ENCODE measurements around the gene PELO. TPM values are rescaled to one million over a fixed set of nuclear protein-coding genes. Genes with fewer than 3 reads are reported as not detected.

Gene PELO
- total RNA-seq, 1 donor from 2014 or later = 11.8 TPM

DNA sequence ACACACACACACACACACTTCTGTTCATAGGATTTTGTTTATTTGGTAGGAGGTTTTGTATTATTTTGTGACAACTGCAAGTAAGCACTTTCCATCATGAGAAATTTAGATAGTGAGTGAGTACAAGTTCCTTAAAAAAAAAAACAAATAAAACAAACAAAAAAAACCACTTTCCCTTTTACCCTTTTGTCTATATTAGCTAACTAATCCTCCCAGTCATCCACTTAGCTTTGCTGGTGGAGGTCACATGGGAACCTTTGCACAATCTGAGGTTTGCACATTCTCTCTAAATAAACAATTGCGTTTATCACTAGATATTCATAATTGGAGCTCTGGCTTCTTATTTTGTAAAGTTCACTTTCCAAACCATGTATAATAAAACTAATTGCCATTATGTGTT lies 6.8 kb downstream of the PELO start:
- peaks cover 29% of the 10 kb centered on the region for H3K4me1 ChIP-seq
- no peak overlapping the region for H3K27ac ChIP-seq
- intact Hi-C loops (cut with DNase I) = loop anchor here (10.0 kb wide), 1 partner anchor 1410 kb away; the partner anchor contains the start of gene ISL1
- no peak for DNase-seq (ENCODE audit: extremely low spot score in 2 of 2)
- no peaks in the 10 kb centered on the region for H3K27me3 ChIP-seq
- TF ChIP-seq POLR2AphosphoS5 (IDR thresholded peaks at IDR 0.05; ENCODE audit: insufficient read depth in 1 of 2, low read depth in 1 of 2) (no peak), POLR2A (IDR thresholded peaks at IDR 0.05) (no peak)
- TF ChIP-seq, protein P1, sequence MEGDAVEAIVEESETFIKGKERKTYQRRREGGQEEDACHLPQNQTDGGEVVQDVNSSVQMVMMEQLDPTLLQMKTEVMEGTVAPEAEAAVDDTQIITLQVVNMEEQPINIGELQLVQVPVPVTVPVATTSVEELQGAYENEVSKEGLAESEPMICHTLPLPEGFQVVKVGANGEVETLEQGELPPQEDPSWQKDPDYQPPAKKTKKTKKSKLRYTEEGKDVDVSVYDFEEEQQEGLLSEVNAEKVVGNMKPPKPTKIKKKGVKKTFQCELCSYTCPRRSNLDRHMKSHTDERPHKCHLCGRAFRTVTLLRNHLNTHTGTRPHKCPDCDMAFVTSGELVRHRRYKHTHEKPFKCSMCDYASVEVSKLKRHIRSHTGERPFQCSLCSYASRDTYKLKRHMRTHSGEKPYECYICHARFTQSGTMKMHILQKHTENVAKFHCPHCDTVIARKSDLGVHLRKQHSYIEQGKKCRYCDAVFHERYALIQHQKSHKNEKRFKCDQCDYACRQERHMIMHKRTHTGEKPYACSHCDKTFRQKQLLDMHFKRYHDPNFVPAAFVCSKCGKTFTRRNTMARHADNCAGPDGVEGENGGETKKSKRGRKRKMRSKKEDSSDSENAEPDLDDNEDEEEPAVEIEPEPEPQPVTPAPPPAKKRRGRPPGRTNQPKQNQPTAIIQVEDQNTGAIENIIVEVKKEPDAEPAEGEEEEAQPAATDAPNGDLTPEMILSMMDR (IDR thresholded peaks at IDR 0.05) = no peak
- no peaks in the 10 kb centered on the region for H3K36me3 ChIP-seq
- no peak overlapping the region for H3K4me3 ChIP-seq
- H3K9me3 ChIP-seq = no peaks in the 10 kb centered on the region

DNA sequence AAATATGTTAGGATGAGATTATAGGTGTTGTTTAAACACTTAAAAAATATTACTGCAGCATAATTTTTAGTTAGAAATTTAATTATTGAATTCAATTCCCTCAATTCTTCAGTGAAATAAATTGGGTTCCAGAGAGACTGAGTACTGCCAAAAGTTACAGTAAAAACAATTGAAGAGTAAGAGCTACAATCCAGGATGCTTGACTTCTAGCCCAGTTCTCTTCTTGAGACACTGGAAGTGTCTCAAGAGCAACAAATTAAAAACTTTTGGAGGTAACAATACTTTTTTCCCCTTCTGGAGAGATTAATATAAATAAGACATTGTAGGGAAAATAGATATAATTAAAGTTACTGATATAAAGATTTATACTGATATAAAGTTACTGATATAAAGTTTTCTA lies 8.3 kb downstream of the PELO start:
- H3K4me3 ChIP-seq = no peak overlapping the region
- no peaks in the 10 kb centered on the region for H3K27me3 ChIP-seq
- peaks cover 32% of the 10 kb centered on the region for H3K4me1 ChIP-seq
- intact Hi-C loops (cut with DNase I) = loop anchor here (10.0 kb wide), 1 partner anchor 1411 kb away; the partner anchor contains the start of gene ISL1
- TF ChIP-seq POLR2A (IDR thresholded peaks at IDR 0.05) (no peak), POLR2AphosphoS5 (IDR thresholded peaks at IDR 0.05; ENCODE audit: insufficient read depth in 1 of 2, low read depth in 1 of 2) (no peak)
- TF ChIP-seq, protein P1 (IDR thresholded peaks at IDR 0.05) = no peak
- H3K27ac ChIP-seq = no peak overlapping the region
- no peaks in the 10 kb centered on the region for H3K9me3 ChIP-seq
- no peaks in the 10 kb centered on the region for H3K36me3 ChIP-seq
- DNase-seq (ENCODE audit: extremely low spot score in 2 of 2) = no peak

DNA sequence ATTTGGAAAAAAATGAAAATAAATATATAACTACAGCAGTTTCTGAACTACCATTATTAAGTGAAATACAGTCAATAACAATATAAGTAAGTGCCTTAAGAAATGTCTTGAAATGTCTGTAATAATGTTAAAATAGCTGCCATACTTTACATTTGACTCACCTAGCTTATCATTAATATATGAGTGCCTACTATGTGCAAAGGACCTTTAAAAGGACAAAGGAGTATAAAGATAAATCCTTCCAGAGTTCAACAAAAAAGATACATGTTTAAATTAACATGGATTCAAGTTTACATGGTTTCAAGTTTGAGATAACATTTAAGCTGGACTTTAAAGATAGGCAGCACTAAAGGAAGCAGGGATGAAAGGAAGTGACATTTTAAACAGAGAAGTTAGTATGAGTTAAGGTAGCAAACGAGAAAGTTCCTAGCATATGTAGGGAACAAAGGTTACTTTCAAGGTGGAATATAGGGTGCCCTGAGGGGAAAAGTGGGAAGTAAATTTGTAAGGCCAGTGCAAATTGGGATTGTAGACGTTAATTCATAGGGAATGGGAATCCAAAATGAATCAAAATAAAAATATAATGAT lies 8.9 kb downstream of the PELO start:
- Histone ChIP-seq H3K36me3 (no peaks in the 10 kb centered on the region), H3K27me3 (no peaks in the 10 kb centered on the region), H3K27ac (no peak overlapping the region), H3K4me3 (no peak overlapping the region), H3K4me1 (peaks cover 38% of the 10 kb centered on the region), H3K9me3 (no peaks in the 10 kb centered on the region)
- TF ChIP-seq POLR2A (IDR thresholded peaks at IDR 0.05) = no peak
- TF ChIP-seq POLR2AphosphoS5 (IDR thresholded peaks at IDR 0.05; ENCODE audit: insufficient read depth in 1 of 2, low read depth in 1 of 2) = no peak
- TF ChIP-seq, protein P1 (IDR thresholded peaks at IDR 0.05) = no peak
- intact Hi-C loops (cut with DNase I) = loop anchor here (10.0 kb wide), 1 partner anchor 1412 kb away; the partner anchor contains the start of gene ISL1
- no peak for DNase-seq (ENCODE audit: extremely low spot score in 2 of 2)

DNA sequence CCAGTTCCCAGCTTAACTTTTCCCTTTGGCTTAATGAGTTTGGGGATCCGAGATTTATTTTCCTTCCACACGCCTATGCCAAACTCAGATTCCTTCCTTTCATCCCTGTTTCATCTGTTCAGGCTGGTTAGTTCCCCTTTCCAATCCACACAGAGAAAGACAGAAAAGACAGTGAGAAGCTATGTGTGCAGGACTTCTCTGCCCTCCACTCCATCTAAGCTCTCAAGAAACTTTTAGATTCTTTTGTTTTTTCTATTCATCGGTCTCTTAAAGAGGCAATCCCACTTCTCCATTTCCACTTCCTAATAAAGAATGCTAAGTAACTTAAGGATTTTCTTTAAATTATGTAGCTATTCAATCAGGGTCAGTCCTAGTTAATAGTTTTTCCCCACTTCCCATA lies 11.2 kb downstream of the PELO start:
- Histone ChIP-seq H3K36me3 (no peaks in the 10 kb centered on the region), H3K9me3 (no peaks in the 10 kb centered on the region), H3K27me3 (no peaks in the 10 kb centered on the region), H3K4me1 (peaks cover 57% of the 10 kb centered on the region), H3K27ac (peak overlapping the region; percentile 96), H3K4me3 (peak overlapping the region; percentile 64 to 72)
- TF ChIP-seq, protein P1 (IDR thresholded peaks at IDR 0.05) = no peak
- TF ChIP-seq POLR2A (IDR thresholded peaks at IDR 0.05) (no peak), POLR2AphosphoS5 (IDR thresholded peaks at IDR 0.05; ENCODE audit: insufficient read depth in 1 of 2, low read depth in 1 of 2) (no peak)
- DNase-seq (ENCODE audit: extremely low spot score in 2 of 2) = no peak
- intact Hi-C loops (cut with DNase I) = loop anchor here (10.0 kb wide), 1 partner anchor 1414 kb away; the partner anchor contains the start of gene ISL1

DNA sequence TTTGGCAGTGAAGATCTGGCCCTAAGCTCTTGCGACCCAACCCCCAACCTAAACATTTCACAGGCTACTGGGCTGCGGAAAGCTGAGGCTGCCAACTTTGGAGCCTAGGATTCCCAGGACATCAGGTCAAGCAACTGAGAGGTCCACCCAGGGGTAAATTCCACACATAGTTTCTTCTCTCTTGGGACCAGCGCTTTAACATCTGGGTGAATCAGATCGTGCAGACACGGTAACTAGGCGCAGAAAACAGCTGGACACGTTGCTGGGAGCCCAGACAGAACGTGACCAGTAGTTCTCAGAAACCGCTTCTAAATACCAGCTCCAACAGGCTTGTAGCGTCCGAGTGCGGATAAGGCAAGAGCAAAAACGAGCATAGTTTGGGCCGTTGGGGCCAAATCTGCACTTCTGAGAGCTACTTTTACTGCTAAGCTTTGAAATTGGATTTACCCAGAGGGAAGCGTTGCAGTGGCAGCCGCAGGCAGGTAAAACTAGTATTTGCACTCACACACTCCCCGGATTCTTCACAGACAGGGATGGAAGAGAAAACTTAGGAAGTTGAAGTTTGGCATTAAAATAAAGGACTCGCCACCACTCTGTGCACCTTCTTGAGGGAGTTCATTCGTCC lies 11.8 kb downstream of the PELO start:
- intact Hi-C loops (cut with DNase I) = loop anchor here (10.0 kb wide), 1 partner anchor 1415 kb away; the partner anchor contains the start of gene ISL1
- H3K9me3 ChIP-seq = no peaks in the 10 kb centered on the region
- no peak for DNase-seq (ENCODE audit: extremely low spot score in 2 of 2)
- no peaks in the 10 kb centered on the region for H3K27me3 ChIP-seq
- TF ChIP-seq POLR2A (IDR thresholded peaks at IDR 0.05) = no peak
- no peak for TF ChIP-seq POLR2AphosphoS5 (IDR thresholded peaks at IDR 0.05; ENCODE audit: insufficient read depth in 1 of 2, low read depth in 1 of 2)
- TF ChIP-seq, protein P1 (IDR thresholded peaks at IDR 0.05) = no peak
- H3K4me3 ChIP-seq = peak overlapping the region; percentile 64 to 72
- H3K36me3 ChIP-seq = no peaks in the 10 kb centered on the region
- peak overlapping the region; percentile 96 for H3K27ac ChIP-seq
- H3K4me1 ChIP-seq = peaks cover 63% of the 10 kb centered on the region
